HepG2 (cell line): ENCODE data around the gene IRF2. TPM values are rescaled to one million over a fixed set of nuclear protein-coding genes. Genes with fewer than 3 reads are reported as not detected.
A peak's percentile ranks its signal among the peaks of the same experiment; 100 is the strongest.

Experiments used
- BCL6 ChIP-seq: IDR thresholded peaks from 2 replicates; pipeline ENCODE4 v1.6.1; 2016; ENCODE audit warnings: missing genetic modification reagents, missing compliant biosample characterization
- EP300 ChIP-seq, 3 experiments: sonication (generic) in 1 of 3; formaldehyde crosslinking in 1 of 3; IDR thresholded peaks; 2 replicates each; pipeline versions ENCODE4 v1.5.1 to v1.6.1; 2011 to 2020; ENCODE audit warnings: low read depth in 2 of 3, low read length in 2 of 3, borderline replicate concordance in 1 of 3, improper control_type of control experiment in 1 of 3, mild to moderate bottlenecking in 1 of 3, missing genetic modification reagents in 1 of 3, moderate library complexity in 1 of 3
- FOSL2 ChIP-seq: sonication (generic); formaldehyde crosslinking; IDR thresholded peaks from 2 replicates; pipeline ENCODE4 v1.4.0; 2020; ENCODE audit warnings: missing genetic modification reagents
- HOXA3 ChIP-seq: sonication (generic); formaldehyde crosslinking; IDR thresholded peaks from 2 replicates; pipeline ENCODE4 v1.5.0; 2020; ENCODE audit warnings: missing genetic modification reagents
- IKZF1 ChIP-seq: fragments of 450-650 bp; IDR thresholded peaks from 2 replicates; pipeline ENCODE4 v1.7.1; 2016
- IRF2 ChIP-seq: IDR thresholded peaks from 2 replicates; pipeline ENCODE4 v1.6.1; 2018; ENCODE audit warnings: missing genetic modification reagents, missing compliant biosample characterization
- MAFK ChIP-seq, 2 experiments: IDR thresholded peaks in 1 of 2; conservative IDR thresholded peaks in 1 of 2; 2 replicates each; pipeline ENCODE4 v1.6.1; 2011; ENCODE audit warnings: improper control_type of control experiment in 2 of 2, low read length in 2 of 2
- MED1 ChIP-seq: sonication (generic); formaldehyde crosslinking; IDR thresholded peaks from 2 replicates; pipeline ENCODE4 v1.4.0; 2020; ENCODE audit warnings: missing genetic modification reagents
- NCOA2 ChIP-seq: sonication (generic); formaldehyde crosslinking; IDR thresholded peaks from 2 replicates; pipeline ENCODE4 v1.8.0; 2022; ENCODE audit warnings: inconsistent platforms
- RARA ChIP-seq: IDR thresholded peaks from 2 replicates; pipeline ENCODE4 v1.6.1; 2016; ENCODE audit warnings: missing genetic modification reagents, missing compliant biosample characterization
- RNF2 ChIP-seq: fragments of 450-650 bp; conservative IDR thresholded peaks from 2 replicates; pipeline ENCODE4 v1.6.1; 2016; ENCODE audit warnings: low read depth
- SAP130 ChIP-seq: IDR thresholded peaks from 2 replicates; pipeline ENCODE4 v1.6.1; 2016; ENCODE audit warnings: low read depth
- SSRP1 ChIP-seq: IDR thresholded peaks from 2 replicates; pipeline ENCODE4 v1.6.1; 2016; ENCODE audit warnings: control low read depth
- SUZ12 ChIP-seq: fragments of 150-350 bp; IDR thresholded peaks from 2 replicates; pipeline ENCODE4 v1.6.1; 2014; ENCODE audit warnings: low read depth, low read length
- TAF1 ChIP-seq: sonication (generic); formaldehyde crosslinking; IDR thresholded peaks from 2 replicates; pipeline ENCODE4 v1.4.0; 2020; ENCODE audit warnings: missing genetic modification reagents
- TBL1XR1 ChIP-seq: fragments of 150-350 bp; IDR thresholded peaks from 2 replicates; pipeline ENCODE4 v1.6.1; 2014; ENCODE audit warnings: borderline replicate concordance, low read length; ENCODE audit not compliant: partially characterized antibody
- TEAD3 ChIP-seq: optimal IDR thresholded peaks from 2 replicates; pipeline ENCODE3; 2016; ENCODE audit warnings: borderline replicate concordance
- polyA plus RNA-seq, 8 experiments: library from polyadenylated mRNA; depleted of rRNA in 3 of 8; stranded (reverse) in 7 of 8; unstranded in 1 of 8; fragments of >200 nt; fragmentation: Illumina TruSeq in 4 of 8; extraction: Trizol in 4 of 8; gene quantifications; 2 replicates each; pipeline versions ENCODE4 v1.2.1 to v1.2.3, GENCODE V29; 2011 to 2016; ENCODE audit warnings: low read depth in 4 of 8, missing spikeins in 1 of 8, mixed read lengths in 1 of 8; ENCODE audit not compliant: insufficient read depth in 1 of 8
- total RNA-seq, 5 experiments: library from RNA; depleted of rRNA; stranded (reverse); fragments of >200 nt; fragmentation: Illumina TruSeq; extraction: Trizol; gene quantifications; 2 replicates each; pipeline ENCODE4 v1.2.3, GENCODE V29; 2016; ENCODE audit warnings: low read depth in 1 of 5
- TF ChIP-seq, protein P1 (sequence below): sonication (generic); formaldehyde crosslinking; IDR thresholded peaks from 2 replicates; pipeline ENCODE4 v1.5.1; 2020; ENCODE audit warnings: mild to moderate bottlenecking, moderate library complexity, missing genetic modification reagents
- TF ChIP-seq, protein P2 (sequence below): sonication (generic); formaldehyde crosslinking; IDR thresholded peaks from 2 replicates; pipeline ENCODE4 v1.5.1; 2020; ENCODE audit warnings: mild to moderate bottlenecking, missing genetic modification reagents, borderline replicate concordance
- TF ChIP-seq, protein P3 (sequence below): IDR thresholded peaks from 2 replicates; pipeline ENCODE4 v1.6.1; 2012; ENCODE audit warnings: inconsistent platforms
- TF ChIP-seq, protein P4 (sequence below): sonication (generic); formaldehyde crosslinking; conservative IDR thresholded peaks from 2 replicates; pipeline ENCODE4 v1.8.1; 2023; ENCODE audit warnings: missing genetic modification reagents
- TF ChIP-seq, protein P5 (sequence below): sonication (generic); IDR thresholded peaks from 2 replicates; pipeline ENCODE4 v1.6.1; 2016; ENCODE audit warnings: low read depth, borderline replicate concordance

The IRF2 gene
- total and polyA plus RNA-seq, 2 of the 13 experiments (the other 11 are each of a cell fraction or from before 2014, with no cell fraction given): 15.5 to 28.8 TPM

DNA sequence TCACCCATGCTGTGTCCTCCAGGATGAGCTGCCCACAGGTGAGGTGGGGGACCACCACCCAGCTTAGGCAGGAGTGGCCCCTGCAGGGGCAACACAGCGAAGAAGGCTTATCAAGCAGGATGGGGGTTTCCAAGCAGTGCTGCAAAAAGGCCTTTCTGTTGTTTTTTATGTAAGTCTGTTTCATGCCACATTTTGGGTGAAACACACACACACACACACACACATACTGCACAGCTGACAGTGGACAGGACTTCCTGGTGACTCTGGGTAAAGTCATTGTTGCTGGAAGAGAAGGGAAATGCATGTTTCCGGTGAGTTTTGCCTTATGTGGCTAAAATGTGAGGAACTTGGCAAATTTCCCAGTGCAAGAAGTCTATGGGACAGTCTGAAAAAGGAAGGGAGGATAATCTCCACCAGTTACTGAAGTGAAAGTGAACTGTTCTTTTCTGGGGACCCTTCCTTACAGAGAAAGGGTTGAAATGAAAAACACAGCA lies 119.2 kb downstream of the IRF2 start (continued):
- no peak for TF ChIP-seq SUZ12
- TF ChIP-seq, protein P1, sequence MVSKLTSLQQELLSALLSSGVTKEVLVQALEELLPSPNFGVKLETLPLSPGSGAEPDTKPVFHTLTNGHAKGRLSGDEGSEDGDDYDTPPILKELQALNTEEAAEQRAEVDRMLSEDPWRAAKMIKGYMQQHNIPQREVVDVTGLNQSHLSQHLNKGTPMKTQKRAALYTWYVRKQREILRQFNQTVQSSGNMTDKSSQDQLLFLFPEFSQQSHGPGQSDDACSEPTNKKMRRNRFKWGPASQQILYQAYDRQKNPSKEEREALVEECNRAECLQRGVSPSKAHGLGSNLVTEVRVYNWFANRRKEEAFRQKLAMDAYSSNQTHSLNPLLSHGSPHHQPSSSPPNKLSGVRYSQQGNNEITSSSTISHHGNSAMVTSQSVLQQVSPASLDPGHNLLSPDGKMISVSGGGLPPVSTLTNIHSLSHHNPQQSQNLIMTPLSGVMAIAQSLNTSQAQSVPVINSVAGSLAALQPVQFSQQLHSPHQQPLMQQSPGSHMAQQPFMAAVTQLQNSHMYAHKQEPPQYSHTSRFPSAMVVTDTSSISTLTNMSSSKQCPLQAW (CRISPR knock-in tag): peak; percentile 69; the same call in 1 of the 2 replicates
- TF ChIP-seq SAP130 (CRISPR knock-in tag): peak; percentile 90
- no peak for TF ChIP-seq TBL1XR1
- TF ChIP-seq TAF1 (CRISPR knock-in tag): no peak
- TF ChIP-seq HOXA3 (CRISPR knock-in tag): peak; percentile 15; the same call in 1 of the 2 replicates
- TF ChIP-seq, protein P2, sequence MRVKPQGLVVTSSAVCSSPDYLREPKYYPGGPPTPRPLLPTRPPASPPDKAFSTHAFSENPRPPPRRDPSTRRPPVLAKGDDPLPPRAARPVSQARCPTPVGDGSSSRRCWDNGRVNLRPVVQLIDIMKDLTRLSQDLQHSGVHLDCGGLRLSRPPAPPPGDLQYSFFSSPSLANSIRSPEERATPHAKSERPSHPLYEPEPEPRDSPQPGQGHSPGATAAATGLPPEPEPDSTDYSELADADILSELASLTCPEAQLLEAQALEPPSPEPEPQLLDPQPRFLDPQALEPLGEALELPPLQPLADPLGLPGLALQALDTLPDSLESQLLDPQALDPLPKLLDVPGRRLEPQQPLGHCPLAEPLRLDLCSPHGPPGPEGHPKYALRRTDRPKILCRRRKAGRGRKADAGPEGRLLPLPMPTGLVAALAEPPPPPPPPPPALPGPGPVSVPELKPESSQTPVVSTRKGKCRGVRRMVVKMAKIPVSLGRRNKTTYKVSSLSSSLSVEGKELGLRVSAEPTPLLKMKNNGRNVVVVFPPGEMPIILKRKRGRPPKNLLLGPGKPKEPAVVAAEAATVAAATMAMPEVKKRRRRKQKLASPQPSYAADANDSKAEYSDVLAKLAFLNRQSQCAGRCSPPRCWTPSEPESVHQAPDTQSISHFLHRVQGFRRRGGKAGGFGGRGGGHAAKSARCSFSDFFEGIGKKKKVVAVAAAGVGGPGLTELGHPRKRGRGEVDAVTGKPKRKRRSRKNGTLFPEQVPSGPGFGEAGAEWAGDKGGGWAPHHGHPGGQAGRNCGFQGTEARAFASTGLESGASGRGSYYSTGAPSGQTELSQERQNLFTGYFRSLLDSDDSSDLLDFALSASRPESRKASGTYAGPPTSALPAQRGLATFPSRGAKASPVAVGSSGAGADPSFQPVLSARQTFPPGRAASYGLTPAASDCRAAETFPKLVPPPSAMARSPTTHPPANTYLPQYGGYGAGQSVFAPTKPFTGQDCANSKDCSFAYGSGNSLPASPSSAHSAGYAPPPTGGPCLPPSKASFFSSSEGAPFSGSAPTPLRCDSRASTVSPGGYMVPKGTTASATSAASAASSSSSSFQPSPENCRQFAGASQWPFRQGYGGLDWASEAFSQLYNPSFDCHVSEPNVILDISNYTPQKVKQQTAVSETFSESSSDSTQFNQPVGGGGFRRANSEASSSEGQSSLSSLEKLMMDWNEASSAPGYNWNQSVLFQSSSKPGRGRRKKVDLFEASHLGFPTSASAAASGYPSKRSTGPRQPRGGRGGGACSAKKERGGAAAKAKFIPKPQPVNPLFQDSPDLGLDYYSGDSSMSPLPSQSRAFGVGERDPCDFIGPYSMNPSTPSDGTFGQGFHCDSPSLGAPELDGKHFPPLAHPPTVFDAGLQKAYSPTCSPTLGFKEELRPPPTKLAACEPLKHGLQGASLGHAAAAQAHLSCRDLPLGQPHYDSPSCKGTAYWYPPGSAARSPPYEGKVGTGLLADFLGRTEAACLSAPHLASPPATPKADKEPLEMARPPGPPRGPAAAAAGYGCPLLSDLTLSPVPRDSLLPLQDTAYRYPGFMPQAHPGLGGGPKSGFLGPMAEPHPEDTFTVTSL (CRISPR knock-in tag): peak; percentile 48; the same call in 1 of the 2 replicates
- TF ChIP-seq, protein P3, sequence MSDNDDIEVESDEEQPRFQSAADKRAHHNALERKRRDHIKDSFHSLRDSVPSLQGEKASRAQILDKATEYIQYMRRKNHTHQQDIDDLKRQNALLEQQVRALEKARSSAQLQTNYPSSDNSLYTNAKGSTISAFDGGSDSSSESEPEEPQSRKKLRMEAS: peak; percentile 33; the same call in 1 of the 2 replicates
- TF ChIP-seq SSRP1: 0 out of 2 replicates have a peak, but pooled peaks have one; percentile 67
- TF ChIP-seq IRF2 (CRISPR knock-in tag): 0 out of 2 replicates have a peak, but pooled peaks have one; percentile 53
- no peak for TF ChIP-seq IKZF1
- TF ChIP-seq MAFK (conservative IDR thresholded peaks at IDR 0.05 in 1 of 2, IDR thresholded peaks at IDR 0.05 in 1 of 2; ENCODE audit: low read length in 2 of 2): peak in 1 of 2 experiments; percentile 24; a peak in 1 of 4 replicates
- TF ChIP-seq FOSL2 (CRISPR knock-in tag): 0 out of 2 replicates have a peak, but pooled peaks have one; percentile 33
- 0 out of 2 replicates have a peak, but pooled peaks have one; percentile 25 for TF ChIP-seq NCOA2 (CRISPR knock-in tag)
- TF ChIP-seq MED1 (CRISPR knock-in tag): peak; percentile 74
- TF ChIP-seq RARA (CRISPR knock-in tag): peak; percentile 60
- peak in 1 of 2 experiments; percentile 49; a peak in 1 of 4 replicates for TF ChIP-seq EP300 (IDR thresholded peaks at IDR 0.05; ENCODE audit: low read depth in 2 of 2, low read length in 2 of 2)
- no peak for TF ChIP-seq EP300 (CRISPR knock-in tag; IDR thresholded peaks at IDR 0.05; ENCODE audit: borderline replicate concordance)
- 0 out of 2 replicates have a peak, but pooled peaks have one; percentile 7 for TF ChIP-seq BCL6 (CRISPR knock-in tag)
- TF ChIP-seq, protein P4, sequence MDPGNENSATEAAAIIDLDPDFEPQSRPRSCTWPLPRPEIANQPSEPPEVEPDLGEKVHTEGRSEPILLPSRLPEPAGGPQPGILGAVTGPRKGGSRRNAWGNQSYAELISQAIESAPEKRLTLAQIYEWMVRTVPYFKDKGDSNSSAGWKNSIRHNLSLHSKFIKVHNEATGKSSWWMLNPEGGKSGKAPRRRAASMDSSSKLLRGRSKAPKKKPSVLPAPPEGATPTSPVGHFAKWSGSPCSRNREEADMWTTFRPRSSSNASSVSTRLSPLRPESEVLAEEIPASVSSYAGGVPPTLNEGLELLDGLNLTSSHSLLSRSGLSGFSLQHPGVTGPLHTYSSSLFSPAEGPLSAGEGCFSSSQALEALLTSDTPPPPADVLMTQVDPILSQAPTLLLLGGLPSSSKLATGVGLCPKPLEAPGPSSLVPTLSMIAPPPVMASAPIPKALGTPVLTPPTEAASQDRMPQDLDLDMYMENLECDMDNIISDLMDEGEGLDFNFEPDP (CRISPR knock-in tag): no peak
- no peak for TF ChIP-seq RNF2
- TF ChIP-seq TEAD3 (CRISPR knock-in tag): peak; percentile 83
- TF ChIP-seq, protein P5, sequence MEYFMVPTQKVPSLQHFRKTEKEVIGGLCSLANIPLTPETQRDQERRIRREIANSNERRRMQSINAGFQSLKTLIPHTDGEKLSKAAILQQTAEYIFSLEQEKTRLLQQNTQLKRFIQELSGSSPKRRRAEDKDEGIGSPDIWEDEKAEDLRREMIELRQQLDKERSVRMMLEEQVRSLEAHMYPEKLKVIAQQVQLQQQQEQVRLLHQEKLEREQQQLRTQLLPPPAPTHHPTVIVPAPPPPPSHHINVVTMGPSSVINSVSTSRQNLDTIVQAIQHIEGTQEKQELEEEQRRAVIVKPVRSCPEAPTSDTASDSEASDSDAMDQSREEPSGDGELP: peak; percentile 93
